GM18505 (cell line): ENCODE data around the gene CBARP.
"Not testable (repeated sequence)": the region's sequence is repeated elsewhere in the genome, so short reads cannot be mapped to it uniquely, and the experiment has no call there.

ENCODE experiments used
- ATAC-seq: cut with Tn5 transposase; IDR thresholded peaks from one replicate; pipeline ENCODE4 v1.9.1; 2021; ENCODE audit not compliant: unreplicated experiment
- POLR2A ChIP-seq: IDR thresholded peaks from 4 replicates; pipeline ENCODE4 v1.6.1; 2011; ENCODE audit warnings: borderline replicate concordance; ENCODE audit not compliant: insufficient read depth, insufficient read length; ENCODE audit errors: extremely low read depth

Gene CBARP

GRCh38 chr19:1248139-1248785 lies 10.5 kb upstream of the CBARP start, which contains the start of gene MIDN:
MIDN (plus strand) TSS chr19:1248583; CDS start chr19:1250297, 1,714 bp downstream.
- peak; percentile 95 for TF ChIP-seq POLR2A
- ATAC-seq = peak; percentile 7

GRCh38 chr19:1247748-1248138 lies 9.9 kb upstream of the CBARP start:
- ATAC-seq = no peak
- TF ChIP-seq POLR2A = no peak

- not testable (repeated sequence) for ATAC-seq
Measured at GRCh38 chr19:1246265-1247087, 8.7 kb upstream of the CBARP start.

GRCh38 chr19:1245494-1246264 lies 7.9 kb upstream of the CBARP start:
- no peak for TF ChIP-seq POLR2A
- ATAC-seq = no peak

- no peak for ATAC-seq
Measured at GRCh38 chr19:1244693-1245451, 7.1 kb upstream of the CBARP start.

GRCh38 chr19:1243768-1244692 lies 6.2 kb upstream of the CBARP start:
- no peak for ATAC-seq
- no peak for TF ChIP-seq POLR2A

More at GRCh38 chr19:1244693-1245451, 7.1 kb upstream of the CBARP start:
- TF ChIP-seq POLR2A = no peak

GRCh38 chr19:1241417-1242095 lies 3.8 kb upstream of the CBARP start, which contains the start of gene ATP5F1D:
ATP5F1D (plus strand) TSS chr19:1241751; CDS start chr19:1241851, 100 bp downstream.
- TF ChIP-seq POLR2A = peak; percentile 69
- peak; percentile 47 for ATAC-seq

- no peak for TF ChIP-seq POLR2A
- no peak for ATAC-seq
Measured at GRCh38 chr19:1240925-1241324, 3.1 kb upstream of the CBARP start.

- ATAC-seq = peak; percentile 32
- TF ChIP-seq POLR2A = no peak
Measured at GRCh38 chr19:1239796-1240737, 2.3 kb upstream of the CBARP start.

GRCh38 chr19:1239420-1239795 lies 1.6 kb upstream of the CBARP start:
- no peak for TF ChIP-seq POLR2A
- no peak for ATAC-seq
